ENCODE data around the gene RNF8. TPM values are rescaled to one million over a fixed set of nuclear protein-coding genes. Genes with fewer than 3 reads are reported as not detected.

The RNF8 gene
- total and polyA plus RNA-seq, 9 of the 15 experiments (the other 6 are each of a cell fraction or from before 2014, with no cell fraction given): 10.6 to 47.0 (median 37.5) TPM

- TF ChIP-seq BHLHE40 (IDR thresholded peaks at IDR 0.05; ENCODE audit: low read length) (peak; percentile 57), SMAD1 (IDR thresholded peaks at IDR 0.05; ENCODE audit: low read depth, low read length, partially characterized antibody) (peak; percentile 79), FOXJ3 (CRISPR knock-in tag; IDR thresholded peaks at IDR 0.05) (no peak), ZNF384 (IDR thresholded peaks at IDR 0.05; ENCODE audit: low read depth, low read length) (no peak), TFE3 (CRISPR knock-in tag; IDR thresholded peaks at IDR 0.05) (no peak; the same call in 1 of the 2 replicates), TEAD4 (IDR thresholded peaks at IDR 0.05; ENCODE audit: low read length) (0 out of 2 replicates have a peak, but pooled peaks have one; percentile 7), TEAD4 (CRISPR knock-in tag; IDR thresholded peaks at IDR 0.05; ENCODE audit: borderline replicate concordance) (no peak), FOXJ2 (tag; IDR thresholded peaks at IDR 0.05) (no peak), MECOM (CRISPR knock-in tag; IDR thresholded peaks at IDR 0.05) (no peak), ZNF592 (IDR thresholded peaks at IDR 0.05) (no peak), RBM15 (IDR thresholded peaks at IDR 0.05; ENCODE audit: insufficient read depth, low read length) (no peak), ZNF165 (CRISPR knock-in tag; IDR thresholded peaks at IDR 0.05; ENCODE audit: borderline replicate concordance) (peak; percentile 92; the same call in 1 of the 2 replicates), TAL1 (IDR thresholded peaks at IDR 0.05) (no peak), ZNF830 (CRISPR knock-in tag; IDR thresholded peaks at IDR 0.05) (peak; percentile 63; the same call in 1 of the 2 replicates), ETV5 (CRISPR knock-in tag; IDR thresholded peaks at IDR 0.05; ENCODE audit: low read depth) (no peak), CREM (IDR thresholded peaks at IDR 0.05; ENCODE audit: low read depth) (peak; percentile 100), HNRNPUL1 (IDR thresholded peaks at IDR 0.05; ENCODE audit: low read length) (no peak), SLC30A9 (CRISPR knock-in tag; IDR thresholded peaks at IDR 0.05) (0 out of 2 replicates have a peak, but pooled peaks have one; percentile 11), ZNF512 (tag; IDR thresholded peaks at IDR 0.05) (no peak), IRF1 (CRISPR knock-in tag; IDR thresholded peaks at IDR 0.05; ENCODE audit: borderline replicate concordance) (no peak; the same call in 1 of the 2 replicates), ZNF431 (CRISPR knock-in tag; IDR thresholded peaks at IDR 0.05) (no peak), OTX1 (CRISPR knock-in tag; IDR thresholded peaks at IDR 0.05) (peak; percentile 67)
Observed at GRCh38 chr6:37432916-37433656, 79.3 kb downstream of the RNF8 start, which contains the start of gene CMTR1 (continued).
